Activated CD4-positive, alpha-beta memory T cell treated with anti-CD3 and anti-CD28 coated beads, Interleukin-2, amount 10 ng/mL, durations not matched to agents 7 days and 5 days (primary cell): ENCODE results near the gene PBRM1. TPM values are rescaled to one million over a fixed set of nuclear protein-coding genes. Genes with fewer than 3 reads are reported as not detected.
"Not testable (repeated sequence)": the region's sequence is repeated elsewhere in the genome, so short reads cannot be mapped to it uniquely, and the experiment has no call there.

Experiments
- CTCF ChIA-PET: fragments of 350-600 bp; sonication (Branson Sonifier 250); formaldehyde crosslinking; loops from one replicate; lab custom pipeline; 2021; ENCODE audit warnings: antibody characterized with exemption, inconsistent platforms; lab: Charles Lee
- POLR2A ChIA-PET: fragments of 350-600 bp; sonication (Branson Sonifier 250); formaldehyde crosslinking; loops from one replicate; lab custom pipeline; 2021; ENCODE audit warnings: antibody characterized with exemption; lab: Charles Lee
- DNase-seq: peaks from one replicate; pipeline ENCODE4 v3.0.0-alpha.2; 2020
- H3K27ac Mint-ChIP-seq: one replicate; pipeline ENCODE4 v1.8.0; 2021; ENCODE audit warnings: mild to moderate bottlenecking, mixed read lengths
- H3K27me3 Mint-ChIP-seq: one replicate; pipeline ENCODE4 v1.8.0; 2021; ENCODE audit warnings: mixed read lengths
- H3K36me3 Mint-ChIP-seq: one replicate; pipeline ENCODE4 v1.8.0; 2021; ENCODE audit warnings: low read depth, mixed read lengths
- H3K4me1 Mint-ChIP-seq: one replicate; pipeline ENCODE4 v1.8.0; 2021; ENCODE audit warnings: mixed read lengths
- H3K4me3 Mint-ChIP-seq: one replicate; pipeline ENCODE4 v1.8.0; 2021; ENCODE audit warnings: mild to moderate bottlenecking, mixed read lengths
- H3K9me3 Mint-ChIP-seq: one replicate; pipeline ENCODE4 v1.8.0; 2021; ENCODE audit warnings: mixed read lengths
- total RNA-seq, 2 experiments: library from RNA; stranded (reverse); gene quantifications; one replicate each; pipeline ENCODE4 v1.2.3, GENCODE V29; 2021

PBRM1 gene
- 10 to 100 TPM; 69.0 to 70.2 TPM for total RNA-seq

DNA sequence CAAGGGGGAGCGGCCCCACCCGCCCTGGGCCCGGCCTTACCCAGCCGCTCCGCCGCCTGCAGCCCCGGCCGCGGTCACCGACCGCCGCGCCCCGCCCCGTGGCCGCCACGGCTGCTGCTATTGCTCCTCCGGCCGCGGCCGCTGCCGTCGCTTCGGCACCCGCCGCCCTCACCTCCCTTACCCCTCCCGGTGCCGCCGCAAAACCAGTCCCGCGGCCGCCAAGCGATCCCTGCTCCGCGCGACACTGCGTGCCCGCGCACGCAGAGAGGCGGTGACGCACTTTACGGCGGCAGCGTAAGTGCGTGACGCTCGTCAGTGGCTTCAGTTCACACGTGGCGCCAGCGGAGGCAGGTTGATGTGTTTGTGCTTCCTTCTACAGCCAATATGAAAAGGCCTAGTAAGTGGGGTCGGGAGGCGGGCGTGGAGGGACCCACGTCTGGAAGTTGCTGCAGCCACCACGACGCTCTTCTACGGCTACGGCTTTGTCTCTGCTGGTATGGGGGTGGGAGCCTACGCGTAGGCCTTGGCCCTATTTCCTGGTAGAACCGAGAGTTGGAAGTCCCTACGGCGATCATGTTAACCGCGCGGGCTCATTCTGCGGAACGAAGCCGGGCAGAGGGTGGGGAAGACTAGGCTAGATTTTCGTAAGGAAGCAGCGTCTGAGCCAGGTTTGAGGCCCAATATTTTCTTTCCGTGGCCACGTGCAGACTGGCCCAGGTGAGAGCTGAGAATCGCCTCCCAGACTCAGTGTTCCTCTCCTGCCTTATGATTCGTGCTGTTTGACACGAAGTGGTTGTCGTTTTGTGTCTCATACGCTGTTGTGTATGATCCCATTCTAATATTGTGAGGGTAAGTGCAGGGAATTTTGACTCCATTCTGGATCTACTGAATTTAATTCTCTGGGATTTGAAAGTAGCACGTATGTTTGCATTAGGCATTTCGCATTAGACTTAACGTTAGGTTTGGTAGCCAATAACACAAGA lies at the start of gene PBRM1, which contains the start of gene GNL3:
TSS of gene PBRM1 (minus strand) at position 205 of the 983 bp plus-strand sequence.
TSS of gene GNL3 (plus strand) at position 324 of the 983 bp plus-strand sequence. CDS start at position 385, 61 bp downstream.
- H3K4me3 Mint-ChIP-seq, result peak within 1 kb of the TSS; percentile 91
- CTCF ChIA-PET, result interaction anchor here (0.8 to 2.3 kb wide), 3 partner anchors 11 to 150 kb away, joined by 3 to 6 read pairs (median 4); partner anchors contain the start of genes GLT8D1, SPCS1 and UQCC5
- H3K9me3 Mint-ChIP-seq, result no peaks in the 10 kb centered on the region
- peaks cover 79% of the 10 kb centered on the region for H3K4me1 Mint-ChIP-seq
- peaks cover 66% of the 10 kb centered on the region for H3K36me3 Mint-ChIP-seq
- peak; percentile 95 for DNase-seq
- no peaks in the 10 kb centered on the region for H3K27me3 Mint-ChIP-seq
- POLR2A ChIA-PET, result interaction anchor here (0.7 to 6.3 kb wide), 13 partner anchors 9 to 408 kb away, joined by 3 to 78 read pairs (median 4); partner anchors contain the start of genes GLT8D1, NEK4, SFMBT1 and SPCS1
- H3K27ac Mint-ChIP-seq, result peak within 1 kb of the TSS; percentile 90

DNA sequence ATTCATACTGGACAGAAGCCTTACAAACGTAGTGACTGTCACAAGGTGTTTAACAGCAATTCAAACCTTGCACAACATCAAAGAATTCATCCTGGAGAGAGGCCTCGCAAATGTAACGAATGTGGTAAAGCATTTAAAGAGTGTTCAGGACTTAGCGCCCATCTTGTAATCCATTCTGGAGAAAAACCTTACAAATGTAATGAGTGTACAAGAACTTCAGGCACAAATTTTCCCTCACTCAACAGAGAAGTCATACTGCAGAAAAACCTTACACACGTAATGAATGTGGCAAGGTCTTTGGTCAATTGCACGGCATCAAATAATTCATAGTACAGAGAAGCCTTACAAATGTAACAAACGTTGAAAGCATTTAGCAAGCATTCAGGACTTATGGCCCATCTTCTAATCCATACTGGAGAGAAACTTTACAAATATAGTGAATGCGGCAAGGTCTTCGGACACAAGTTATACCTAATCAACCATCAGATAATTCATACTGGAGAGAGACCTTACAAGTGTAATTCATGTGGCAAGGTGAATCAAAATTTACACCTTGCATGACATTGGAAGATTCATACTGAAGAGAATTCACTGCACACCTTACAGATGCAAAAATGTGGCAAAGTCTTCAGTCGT lies 47.7 kb upstream of the PBRM1 start:
- Mint-ChIP-seq H3K9me3 (peaks cover 47% of the 10 kb centered on the region), H3K27ac (no peak overlapping the region), H3K4me3 (no peak overlapping the region), H3K27me3 (no peaks in the 10 kb centered on the region), H3K36me3 (peaks cover 70% of the 10 kb centered on the region), H3K4me1 (peaks cover 7% of the 10 kb centered on the region)
- CTCF ChIA-PET, result no interaction called here
- POLR2A ChIA-PET, result no interaction called here
- DNase-seq, result no peak

DNA sequence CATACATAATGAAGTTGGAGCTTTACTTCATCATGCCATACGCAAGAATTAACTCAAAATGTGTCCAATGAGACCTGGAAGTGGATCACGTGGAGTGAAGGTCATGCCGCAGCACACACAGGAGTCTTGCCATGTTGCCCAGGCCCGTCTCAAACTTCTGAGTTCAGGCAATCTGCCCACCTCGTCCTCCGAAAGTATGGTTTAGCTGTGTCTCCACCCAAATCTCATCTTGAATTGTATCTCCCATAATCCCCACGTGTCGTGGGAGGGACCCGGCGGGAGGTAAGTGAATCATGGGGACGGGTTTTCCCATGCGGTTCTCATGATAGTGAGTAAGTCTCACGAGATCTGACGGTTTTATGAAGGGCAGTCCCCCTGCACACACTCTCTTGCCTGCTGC lies 45.9 kb upstream of the PBRM1 start:
- ChIA-PET POLR2A (interaction anchor here (1.3 kb wide), 1 partner anchor 11 kb away, joined by 4 read pairs; no protein-coding TSS in a partner anchor), CTCF (interaction anchor here (0.6 kb wide), 1 partner anchor 69 kb away, joined by 4 read pairs; no protein-coding TSS in a partner anchor)
- H3K27me3 Mint-ChIP-seq, result no peaks in the 10 kb centered on the region
- no peak overlapping the region for H3K27ac Mint-ChIP-seq
- H3K36me3 Mint-ChIP-seq, result peaks cover 70% of the 10 kb centered on the region
- peaks cover 7% of the 10 kb centered on the region for H3K4me1 Mint-ChIP-seq
- peaks cover 48% of the 10 kb centered on the region for H3K9me3 Mint-ChIP-seq
- no peak overlapping the region for H3K4me3 Mint-ChIP-seq
- DNase-seq, result no peak

DNA sequence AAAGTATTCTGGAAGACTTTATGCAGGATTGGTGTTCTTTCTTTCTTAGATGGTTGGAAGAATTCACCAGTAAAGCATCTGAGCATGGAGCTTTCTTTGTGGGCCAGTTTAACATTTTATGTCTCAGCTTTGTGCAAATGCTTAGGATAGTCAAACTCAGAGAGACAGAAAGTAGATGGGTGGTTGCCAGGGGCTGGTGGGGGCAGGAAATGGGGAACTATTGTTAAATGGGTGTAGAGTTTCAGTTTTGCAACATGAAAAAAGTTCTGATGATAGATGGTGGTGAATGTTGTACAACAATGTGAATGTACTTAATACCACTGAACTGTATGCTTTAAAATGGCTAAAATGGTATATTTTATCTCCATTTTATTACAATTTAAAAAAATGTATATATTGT lies 45.0 kb upstream of the PBRM1 start:
- CTCF ChIA-PET, result no interaction called here
- peak overlapping the region; percentile 19 for H3K27ac Mint-ChIP-seq

DNA sequence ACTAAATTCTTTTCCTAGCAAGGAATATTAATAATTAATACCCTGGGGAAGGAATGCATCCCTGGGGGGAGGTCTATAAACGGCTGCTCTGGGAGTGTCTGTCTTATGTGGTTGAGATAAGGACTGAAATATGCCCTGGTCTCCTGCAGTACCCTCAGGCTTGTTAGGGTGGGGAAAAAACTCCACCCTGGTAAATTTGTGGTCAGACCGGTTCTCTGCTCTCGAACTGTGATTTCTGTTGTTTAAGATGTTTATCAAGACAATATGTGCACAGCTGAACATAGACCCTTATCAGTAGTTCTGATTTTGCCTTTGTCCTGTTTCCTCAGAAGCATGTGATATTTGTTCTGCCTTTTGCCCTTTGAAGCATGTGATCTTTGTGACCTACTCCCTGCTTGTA lies 43.0 kb upstream of the PBRM1 start:
- H3K9me3 Mint-ChIP-seq, result peaks cover 42% of the 10 kb centered on the region
- H3K27ac Mint-ChIP-seq, CTCF ChIA-PET, H3K4me3 Mint-ChIP-seq, H3K27me3 Mint-ChIP-seq, DNase-seq, H3K4me1 Mint-ChIP-seq: not testable (repeated sequence)
- POLR2A ChIA-PET, result interaction anchor here (1.2 to 1.4 kb wide), 2 partner anchors 10 to 15 kb away, joined by 3 read pairs; no protein-coding TSS in a partner anchor
- peaks cover 49% of the 10 kb centered on the region for H3K36me3 Mint-ChIP-seq

More for the DNA sequence above, 45.0 kb upstream of the PBRM1 start:
- Mint-ChIP-seq H3K4me1 (peaks cover 7% of the 10 kb centered on the region), H3K9me3 (peaks cover 48% of the 10 kb centered on the region), H3K36me3 (peaks cover 65% of the 10 kb centered on the region), H3K4me3 (no peak overlapping the region), H3K27me3 (no peaks in the 10 kb centered on the region)
- DNase-seq, result no peak
- POLR2A ChIA-PET, result interaction anchor here (1.3 kb wide), 1 partner anchor 10 kb away, joined by 4 read pairs; no protein-coding TSS in a partner anchor

DNA sequence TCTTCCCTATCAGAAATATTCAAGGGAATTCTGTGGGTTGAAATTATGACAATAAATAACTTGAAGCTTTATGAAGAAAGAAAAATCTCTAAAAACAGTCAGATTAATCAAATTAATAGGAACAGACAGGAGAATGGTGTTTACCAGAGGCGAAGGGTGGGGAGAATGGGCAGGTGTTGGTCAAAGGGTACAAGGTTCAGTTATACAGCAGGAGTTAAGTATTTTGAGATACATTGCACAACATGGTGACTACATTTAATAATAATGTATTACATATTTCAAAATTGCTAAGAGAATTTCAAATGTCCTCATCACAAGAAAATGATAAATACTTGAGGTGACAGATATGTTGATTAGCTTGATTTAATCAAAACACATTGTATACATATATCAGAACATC lies 38.8 kb upstream of the PBRM1 start:
- Mint-ChIP-seq H3K4me1 (peaks cover 23% of the 10 kb centered on the region), H3K27me3 (no peaks in the 10 kb centered on the region), H3K4me3 (no peak overlapping the region), H3K36me3 (peaks cover 15% of the 10 kb centered on the region), H3K27ac (no peak overlapping the region), H3K9me3 (peaks cover 10% of the 10 kb centered on the region)
- no peak for DNase-seq
- ChIA-PET POLR2A (no interaction called here), CTCF (no interaction called here)

DNA sequence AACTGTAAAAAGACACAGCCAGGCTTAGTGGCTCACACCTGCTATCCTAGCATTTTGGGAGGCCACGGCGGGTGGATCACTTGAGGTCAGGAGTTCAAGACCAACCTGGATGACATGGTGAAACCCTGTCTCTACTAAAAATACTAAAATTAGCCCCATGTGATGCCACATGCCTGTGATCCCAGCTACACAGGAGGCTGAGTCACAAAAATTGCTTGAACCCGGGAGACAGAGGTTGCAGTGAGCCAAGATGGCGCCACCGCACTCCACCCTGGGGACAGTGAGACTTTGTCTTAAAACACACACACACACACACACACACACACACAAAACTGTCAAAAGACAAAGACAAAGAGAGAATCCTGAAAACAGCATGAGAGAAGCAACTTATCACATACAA lies 38.2 kb upstream of the PBRM1 start:
- no peak for DNase-seq
- H3K4me1 Mint-ChIP-seq, result peaks cover 23% of the 10 kb centered on the region
- H3K27ac Mint-ChIP-seq, result no peak overlapping the region
- ChIA-PET POLR2A (no interaction called here), CTCF (no interaction called here)
- no peak overlapping the region for H3K4me3 Mint-ChIP-seq
- no peaks in the 10 kb centered on the region for H3K27me3 Mint-ChIP-seq
- peaks cover 15% of the 10 kb centered on the region for H3K36me3 Mint-ChIP-seq
- peaks cover 8% of the 10 kb centered on the region for H3K9me3 Mint-ChIP-seq

DNA sequence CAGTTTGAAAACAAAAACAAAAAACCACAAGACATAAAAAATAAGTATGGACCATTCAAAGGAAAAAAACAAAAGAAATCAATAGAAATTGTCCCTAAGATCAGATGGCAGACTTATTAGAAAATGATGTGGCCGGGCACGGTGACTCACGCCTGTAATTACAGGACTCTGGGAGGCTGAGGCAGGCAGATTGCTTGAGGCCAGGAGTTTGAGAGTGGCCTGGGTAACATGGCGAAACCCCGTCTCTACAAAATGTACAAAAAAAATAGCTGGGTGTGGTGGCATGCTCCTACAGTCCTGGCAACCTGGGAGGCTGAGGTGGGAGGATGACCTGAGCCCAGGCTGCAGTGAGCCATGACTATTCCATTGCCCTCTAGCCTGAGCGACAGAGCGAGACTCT lies 36.8 kb upstream of the PBRM1 start:
- Mint-ChIP-seq H3K27me3 (no peaks in the 10 kb centered on the region), H3K4me1 (peaks cover 23% of the 10 kb centered on the region), H3K9me3 (peaks cover 2% of the 10 kb centered on the region), H3K36me3 (peaks cover 10% of the 10 kb centered on the region), H3K4me3 (no peak overlapping the region), H3K27ac (no peak overlapping the region)
- no peak for DNase-seq
- ChIA-PET POLR2A (no interaction called here), CTCF (no interaction called here)

DNA sequence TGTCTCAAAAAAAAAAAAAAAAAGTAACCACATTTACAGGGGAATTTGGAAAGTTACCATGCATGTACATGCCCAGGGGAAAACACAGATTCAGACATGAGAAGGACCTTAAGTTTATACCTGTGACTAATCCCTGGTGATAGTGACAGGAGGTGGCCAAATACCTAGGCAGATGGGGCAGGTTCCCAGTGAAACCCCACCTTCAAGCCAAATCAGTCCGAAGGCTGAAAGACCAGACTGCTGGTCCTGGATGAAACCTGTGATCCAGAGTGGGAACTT lies 36.0 kb upstream of the PBRM1 start:
- H3K4me3 Mint-ChIP-seq, result no peak overlapping the region
- peaks cover 23% of the 10 kb centered on the region for H3K4me1 Mint-ChIP-seq
- peaks cover 9% of the 10 kb centered on the region for H3K36me3 Mint-ChIP-seq
- no peaks in the 10 kb centered on the region for H3K27me3 Mint-ChIP-seq
- ChIA-PET POLR2A (interaction anchor here (1.4 to 2.3 kb wide), 3 partner anchors 9 to 15 kb away, joined by 3 to 15 read pairs (median 4); partner anchors contain the start of genes GLT8D1 and SPCS1), CTCF (interaction anchor here (0.6 kb wide), 1 partner anchor 8 kb away, joined by 3 read pairs; no protein-coding TSS in a partner anchor)
- H3K27ac Mint-ChIP-seq, result no peak overlapping the region
- no peak for DNase-seq
- H3K9me3 Mint-ChIP-seq, result peaks cover 2% of the 10 kb centered on the region

DNA sequence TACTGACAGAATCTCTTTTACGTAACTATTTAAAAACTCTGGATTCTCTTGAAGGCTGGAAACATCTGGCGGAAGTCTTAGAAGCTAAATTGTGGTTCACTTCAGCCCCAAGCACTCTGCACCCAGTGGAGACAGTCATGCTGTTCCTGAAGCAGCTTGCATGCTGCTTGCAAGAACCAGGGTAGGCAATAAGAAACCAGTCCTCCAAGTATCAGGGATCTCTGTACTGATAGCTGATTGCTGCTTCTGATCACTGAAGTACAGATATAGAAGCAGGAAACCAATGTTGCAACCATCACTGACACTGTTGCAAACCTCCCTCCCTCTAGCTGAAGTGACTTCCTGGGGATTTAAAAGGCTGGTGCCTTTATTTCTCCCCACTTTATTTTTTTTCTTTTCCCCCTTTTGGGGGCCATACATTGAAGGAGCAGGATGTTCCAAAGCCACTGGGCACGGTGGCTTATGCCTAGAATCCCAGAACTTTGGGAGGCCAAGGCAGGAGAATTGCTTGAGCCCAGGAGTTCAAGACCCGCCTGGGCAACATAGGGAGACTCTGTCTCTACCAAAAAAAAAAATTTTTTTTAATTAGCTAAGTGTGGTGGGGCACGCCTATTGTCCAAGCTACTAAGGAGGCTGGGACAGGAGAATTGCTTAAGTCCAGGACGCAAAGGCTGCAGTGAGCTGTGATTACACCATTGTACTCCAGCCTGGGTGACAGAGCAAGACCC lies 35.5 kb upstream of the PBRM1 start:
- Mint-ChIP-seq H3K27me3 (no peaks in the 10 kb centered on the region), H3K36me3 (peaks cover 12% of the 10 kb centered on the region), H3K4me3 (no peak overlapping the region), H3K27ac (peak overlapping the region; percentile 77), H3K4me1 (peaks cover 23% of the 10 kb centered on the region), H3K9me3 (peaks cover 2% of the 10 kb centered on the region)
- DNase-seq, result peak; percentile 27
- ChIA-PET POLR2A (interaction anchor here (1.1 to 2.3 kb wide), 4 partner anchors 9 to 14 kb away, joined by 3 to 15 read pairs (median 4); partner anchors contain the start of genes GLT8D1 and SPCS1), CTCF (interaction anchor here (1.9 kb wide), 1 partner anchor 20 kb away, joined by 5 read pairs; no protein-coding TSS in a partner anchor)

DNA sequence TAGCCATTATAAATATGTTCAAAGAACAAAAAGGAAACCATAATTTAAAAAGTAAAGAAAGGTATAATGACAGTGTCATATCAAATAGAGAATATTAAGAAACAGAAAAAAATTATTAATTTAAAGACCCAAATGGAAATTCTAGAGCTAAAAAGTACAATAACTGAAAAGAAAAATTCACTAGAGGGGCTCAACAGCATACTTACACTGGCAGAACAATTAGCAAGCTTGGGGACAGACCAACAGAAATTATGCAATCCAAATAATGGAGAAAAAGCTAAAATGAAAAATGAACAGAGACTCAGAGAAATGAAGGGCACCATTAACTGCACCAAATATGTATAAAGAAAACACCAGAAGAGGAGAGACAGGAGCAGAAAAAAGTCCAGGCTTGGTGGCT lies 33.9 kb upstream of the PBRM1 start:
- Mint-ChIP-seq H3K4me3 (no peak overlapping the region), H3K27ac (no peak overlapping the region), H3K4me1 (peaks cover 23% of the 10 kb centered on the region), H3K36me3 (peaks cover 12% of the 10 kb centered on the region), H3K9me3 (peaks cover 2% of the 10 kb centered on the region), H3K27me3 (no peaks in the 10 kb centered on the region)
- ChIA-PET POLR2A (interaction anchor here (1.1 to 2.3 kb wide), 3 partner anchors 8 to 410 kb away, joined by 3 to 15 read pairs (median 3); partner anchors contain the start of genes GLT8D1, RFT1 and SPCS1), CTCF (interaction anchor here (0.6 to 1.9 kb wide), 2 partner anchors 21 to 33 kb away, joined by 4 to 5 read pairs; no protein-coding TSS in a partner anchor)
- no peak for DNase-seq
